GM15510 (cell line): Measurements from ENCODE around the gene ECSCR.
A peak's percentile ranks its signal among the peaks of the same experiment; 100 is the strongest.

Source experiments
- POLR2A ChIP-seq: IDR thresholded peaks from 3 replicates; pipeline ENCODE4 v1.6.1; 2011; ENCODE audit warnings: borderline replicate concordance; ENCODE audit not compliant: insufficient read length; ENCODE audit errors: extremely low read depth

ECSCR gene

DNA sequence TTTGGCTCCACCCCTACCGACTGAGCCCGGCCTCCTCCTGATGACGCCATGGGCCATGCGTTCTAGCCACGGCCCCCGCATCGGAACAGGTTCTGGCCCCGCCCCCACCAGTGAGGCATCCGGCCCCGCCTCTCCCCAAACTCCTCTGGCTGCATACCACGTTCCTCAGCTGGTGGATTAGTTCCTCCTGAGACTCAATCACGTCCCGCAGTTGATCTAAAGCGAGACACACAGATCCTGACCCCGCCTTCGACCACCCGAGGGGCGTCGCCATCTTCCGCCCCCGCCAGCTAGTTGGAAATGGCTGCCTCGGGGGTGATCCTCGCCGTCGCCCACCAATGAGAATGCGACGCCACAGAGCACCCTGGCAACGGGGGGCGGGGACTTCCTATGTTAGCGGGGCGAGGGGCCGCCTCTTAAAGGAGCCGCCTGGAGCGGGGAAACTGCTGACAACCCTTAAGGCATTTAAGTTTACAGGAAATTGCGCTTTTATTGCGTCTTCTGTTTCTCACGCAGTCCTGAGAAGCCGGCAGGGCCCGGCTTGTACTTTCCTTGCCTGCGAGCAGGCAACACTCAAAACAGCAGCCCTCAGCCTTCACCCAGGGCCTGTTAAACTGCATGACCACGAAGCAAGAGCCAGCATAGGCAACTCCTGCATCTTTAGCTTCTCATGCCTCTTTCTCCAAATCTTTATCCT is 58.6 kb downstream of the ECSCR start, which contains the start of gene SPATA24:
SPATA24 (minus strand) TSS at position 303 of the 697 bp plus-strand sequence; CDS start at position 274, 29 bp downstream.
- peak; percentile 30 for TF ChIP-seq POLR2A

DNA sequence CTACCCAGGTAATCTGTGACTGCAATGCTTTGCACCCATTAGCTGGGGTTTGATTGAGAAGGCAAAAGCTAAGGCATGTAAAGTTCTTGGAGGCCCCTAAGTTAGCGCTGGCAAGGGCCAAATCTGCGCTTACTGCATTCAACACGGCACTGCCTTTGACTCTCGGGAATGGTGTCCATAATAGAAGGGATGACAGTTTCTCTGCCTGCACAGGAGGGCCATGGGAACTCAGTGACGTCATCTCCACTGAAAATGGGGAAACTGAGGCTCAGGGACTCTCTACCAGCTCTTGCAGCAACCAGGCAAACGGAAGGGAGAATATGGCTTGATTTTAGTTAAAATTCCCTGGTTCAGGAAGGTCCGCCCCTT is 59.1 kb downstream of the ECSCR start:
- TF ChIP-seq POLR2A: no peak

DNA sequence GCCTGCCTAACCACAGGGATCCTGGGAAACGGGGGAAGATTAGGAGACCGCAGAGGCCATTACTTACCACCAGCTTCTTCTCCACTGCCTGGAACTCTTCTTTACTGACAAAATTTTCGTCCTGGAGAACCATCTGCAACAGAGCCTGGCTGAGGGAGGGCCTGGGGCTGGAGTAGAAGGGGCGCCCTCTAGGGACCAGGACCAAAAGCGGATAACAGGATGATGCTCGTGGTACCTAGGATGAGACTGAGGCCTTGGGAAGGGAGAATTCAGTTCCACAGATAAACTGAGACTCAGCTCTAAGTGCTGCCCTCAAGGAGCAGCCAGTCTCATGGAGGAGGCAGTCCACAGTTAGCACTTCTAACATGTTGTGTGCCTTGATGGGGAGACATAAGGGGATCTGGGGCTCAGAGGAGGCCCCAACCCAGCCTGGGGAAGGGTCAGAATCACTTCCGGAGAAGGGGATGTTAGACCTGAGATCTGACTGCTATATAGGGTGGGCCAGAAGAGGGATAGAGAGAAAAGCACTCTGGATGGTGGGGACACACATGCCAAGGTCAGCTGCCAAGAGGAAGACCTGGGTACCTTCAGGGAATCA is 59.9 kb downstream of the ECSCR start:
- TF ChIP-seq POLR2A: no peak

DNA sequence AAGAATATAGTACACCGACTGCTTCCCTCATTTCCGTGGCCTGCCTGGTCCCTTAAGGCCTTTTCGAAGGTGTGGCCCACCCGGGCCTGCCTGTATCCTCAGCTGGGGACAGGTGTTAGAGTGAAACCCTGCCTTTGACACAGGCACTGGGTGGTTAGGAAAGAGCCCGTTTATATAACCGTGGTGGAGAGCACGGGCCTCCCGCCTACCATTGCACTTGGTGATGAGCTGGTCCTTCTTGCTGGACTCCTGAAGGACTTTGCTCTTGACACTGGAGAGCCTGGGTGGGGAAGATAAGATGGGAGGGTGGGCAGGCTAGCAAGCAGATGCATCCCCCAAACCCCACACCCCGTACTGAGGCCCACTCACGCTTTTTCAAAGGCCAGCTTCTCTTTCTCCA is 61.0 kb downstream of the ECSCR start:
- no peak for TF ChIP-seq POLR2A

DNA sequence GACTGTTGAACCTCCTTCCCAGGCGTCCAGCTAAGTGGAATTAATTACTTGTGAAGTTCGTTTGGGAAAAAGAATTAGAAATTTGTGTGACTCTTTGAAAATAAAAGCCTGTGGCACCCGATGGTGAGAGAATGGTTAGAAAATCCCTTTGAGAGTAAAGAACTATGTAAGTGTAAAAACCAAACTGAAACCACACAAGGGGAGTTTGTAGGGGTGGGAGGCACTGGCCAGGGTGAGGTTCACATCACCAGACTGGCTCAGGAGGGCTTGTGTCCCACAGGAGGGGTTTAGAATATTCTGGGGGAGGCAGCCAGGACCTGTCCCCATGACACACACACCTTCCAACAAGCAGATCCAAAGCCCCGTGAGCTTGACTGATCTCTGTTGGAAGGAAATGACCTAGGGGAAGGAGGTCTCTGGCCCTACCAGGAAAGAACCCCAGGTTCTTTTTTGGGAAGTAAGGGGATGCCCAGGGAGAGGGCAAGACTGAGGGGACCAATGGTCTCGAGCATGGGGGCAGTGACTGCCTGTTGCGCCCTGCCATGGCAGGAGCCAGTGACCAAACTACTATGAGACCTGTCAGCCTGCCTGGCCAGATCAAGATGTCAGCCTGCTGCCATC is 62.9 kb downstream of the ECSCR start:
- no peak for TF ChIP-seq POLR2A
